ENCODE measurements around the gene KPRP.

Gene KPRP

GRCh38 chr1:152757747-152758146 lies at the start of gene KPRP:
KPRP (plus strand) TSS chr1:152758025; CDS start chr1:152759589, 1,564 bp downstream.
- peaks cover 22 to 24% of the 10 kb centered on the region in 2 donors for H3K27me3 Mint-ChIP-seq
- no peaks in the 10 kb centered on the region for H3K4me1 Mint-ChIP-seq
- no peak for ATAC-seq (replicated peaks)
- no peak for DNase-seq
- H3K27ac Mint-ChIP-seq, result no peak within 1 kb of the TSS
- no peak within 1 kb of the TSS for H3K4me3 Mint-ChIP-seq
- H3K36me3 Mint-ChIP-seq, result no peaks in the 10 kb centered on the region
- no peaks in the 10 kb centered on the region for H3K9me3 Mint-ChIP-seq

- Mint-ChIP-seq H3K4me1 (no peaks in the 10 kb centered on the region), H3K27ac (no peak overlapping the region), H3K36me3 (no peaks in the 10 kb centered on the region), H3K27me3 (peaks cover 0 to 24% of the 10 kb centered on the region in 2 donors), H3K4me3 (no peak overlapping the region), H3K9me3 (peaks cover 7 to 10% of the 10 kb centered on the region in 2 donors)
- ATAC-seq (replicated peaks) (no peak), DNase-seq (no peak)
Measured at GRCh38 chr1:152718238-152718637, 39.6 kb upstream of the KPRP start.

- peaks cover 0 to 4% of the 10 kb centered on the region in 2 donors for H3K27me3 Mint-ChIP-seq
- H3K4me3 Mint-ChIP-seq, result no peak overlapping the region
- H3K9me3 Mint-ChIP-seq, result no peaks in the 10 kb centered on the region
- no peaks in the 10 kb centered on the region for H3K4me1 Mint-ChIP-seq
- ATAC-seq (replicated peaks), result no peak
- DNase-seq, result no peak
- H3K36me3 Mint-ChIP-seq, result no peaks in the 10 kb centered on the region
- H3K27ac Mint-ChIP-seq, result no peak overlapping the region
Measured at GRCh38 chr1:152725261-152725660, 32.6 kb upstream of the KPRP start.

GRCh38 chr1:152728986-152729385 lies 28.8 kb upstream of the KPRP start:
- DNase-seq, result no peak
- peaks cover 0 to 4% of the 10 kb centered on the region in 2 donors for H3K27me3 Mint-ChIP-seq
- H3K36me3 Mint-ChIP-seq, result no peaks in the 10 kb centered on the region
- H3K9me3 Mint-ChIP-seq, result no peaks in the 10 kb centered on the region
- H3K27ac Mint-ChIP-seq, result no peak overlapping the region
- ATAC-seq (replicated peaks), result no peak
- no peak overlapping the region for H3K4me3 Mint-ChIP-seq
- H3K4me1 Mint-ChIP-seq, result no peaks in the 10 kb centered on the region

GRCh38 chr1:152735648-152736047 lies 22.2 kb upstream of the KPRP start:
- no peaks in the 10 kb centered on the region for H3K9me3 Mint-ChIP-seq
- peaks cover 22 to 32% of the 10 kb centered on the region in 2 donors for H3K27me3 Mint-ChIP-seq
- DNase-seq (no peak), ATAC-seq (replicated peaks) (no peak)
- H3K27ac Mint-ChIP-seq, result no peak overlapping the region
- H3K36me3 Mint-ChIP-seq, result no peaks in the 10 kb centered on the region
- H3K4me1 Mint-ChIP-seq, result no peaks in the 10 kb centered on the region
- no peak overlapping the region for H3K4me3 Mint-ChIP-seq

- no peak for ATAC-seq (replicated peaks)
Measured at GRCh38 chr1:152737997-152738396, 19.8 kb upstream of the KPRP start.

GRCh38 chr1:152739841-152740240 lies 18.0 kb upstream of the KPRP start:
- ATAC-seq (replicated peaks), result no peak
- no peak for DNase-seq
- H3K27me3 Mint-ChIP-seq, result peaks cover 32 to 35% of the 10 kb centered on the region in 2 donors

More at GRCh38 chr1:152737997-152738396, 19.8 kb upstream of the KPRP start:
- Mint-ChIP-seq H3K27me3 (peaks cover 26 to 32% of the 10 kb centered on the region in 2 donors), H3K36me3 (no peaks in the 10 kb centered on the region), H3K4me1 (no peaks in the 10 kb centered on the region), H3K4me3 (no peak overlapping the region), H3K27ac (no peak overlapping the region), H3K9me3 (no peaks in the 10 kb centered on the region)
- no peak for DNase-seq

GRCh38 chr1:152741656-152742055 lies 16.2 kb upstream of the KPRP start:
- Mint-ChIP-seq H3K27me3 (peaks cover 20 to 26% of the 10 kb centered on the region in 2 donors), H3K36me3 (no peaks in the 10 kb centered on the region), H3K27ac (no peak overlapping the region), H3K9me3 (no peaks in the 10 kb centered on the region), H3K4me3 (no peak overlapping the region), H3K4me1 (no peaks in the 10 kb centered on the region)
- no peak for DNase-seq
- no peak for ATAC-seq (replicated peaks)

More at GRCh38 chr1:152739841-152740240, 18.0 kb upstream of the KPRP start:
- no peak overlapping the region for H3K4me3 Mint-ChIP-seq
- no peaks in the 10 kb centered on the region for H3K4me1 Mint-ChIP-seq
- H3K36me3 Mint-ChIP-seq, result no peaks in the 10 kb centered on the region
- no peaks in the 10 kb centered on the region for H3K9me3 Mint-ChIP-seq
- no peak overlapping the region for H3K27ac Mint-ChIP-seq

GRCh38 chr1:152743371-152744145 lies 14.3 kb upstream of the KPRP start:
- no peak for DNase-seq
- H3K4me3 Mint-ChIP-seq, result no peak overlapping the region

GRCh38 chr1:152745289-152745704 lies 12.5 kb upstream of the KPRP start:
- Mint-ChIP-seq H3K4me3 (no peak overlapping the region), H3K27me3 (peaks cover 22 to 23% of the 10 kb centered on the region in 2 donors), H3K36me3 (no peaks in the 10 kb centered on the region), H3K9me3 (no peaks in the 10 kb centered on the region), H3K4me1 (no peaks in the 10 kb centered on the region), H3K27ac (no peak overlapping the region)
- ATAC-seq (replicated peaks), result no peak
- DNase-seq, result no peak

More at GRCh38 chr1:152743371-152744145, 14.3 kb upstream of the KPRP start:
- Mint-ChIP-seq H3K9me3 (no peaks in the 10 kb centered on the region), H3K4me1 (no peaks in the 10 kb centered on the region), H3K36me3 (no peaks in the 10 kb centered on the region), H3K27me3 (peaks cover 10 to 18% of the 10 kb centered on the region in 2 donors), H3K27ac (no peak overlapping the region)
- no peak for ATAC-seq (replicated peaks)

GRCh38 chr1:152745765-152746444 lies 11.9 kb upstream of the KPRP start:
- H3K36me3 Mint-ChIP-seq, result no peaks in the 10 kb centered on the region
- no peak for ATAC-seq (replicated peaks)
- no peak for DNase-seq
- H3K4me3 Mint-ChIP-seq, result no peak overlapping the region
- H3K9me3 Mint-ChIP-seq, result no peaks in the 10 kb centered on the region
- no peaks in the 10 kb centered on the region for H3K4me1 Mint-ChIP-seq
- peaks cover 25 to 29% of the 10 kb centered on the region in 2 donors for H3K27me3 Mint-ChIP-seq
- H3K27ac Mint-ChIP-seq, result no peak overlapping the region

- no peak overlapping the region for H3K27ac Mint-ChIP-seq
Measured at GRCh38 chr1:152747831-152748230, 10.0 kb upstream of the KPRP start.

GRCh38 chr1:152752225-152752624 lies 5.6 kb upstream of the KPRP start:
- H3K27me3 Mint-ChIP-seq, result peaks cover 29 to 47% of the 10 kb centered on the region in 2 donors

More at GRCh38 chr1:152747831-152748230, 10.0 kb upstream of the KPRP start:
- no peaks in the 10 kb centered on the region for H3K4me1 Mint-ChIP-seq
- H3K27me3 Mint-ChIP-seq, result peaks cover 29 to 38% of the 10 kb centered on the region in 2 donors
- ATAC-seq (replicated peaks) (no peak), DNase-seq (no peak)
- no peaks in the 10 kb centered on the region for H3K9me3 Mint-ChIP-seq
- no peak overlapping the region for H3K4me3 Mint-ChIP-seq
- H3K36me3 Mint-ChIP-seq, result no peaks in the 10 kb centered on the region

GRCh38 chr1:152753586-152753985 lies 4.2 kb upstream of the KPRP start:
- ATAC-seq (replicated peaks) (no peak), DNase-seq (no peak)
- no peaks in the 10 kb centered on the region for H3K4me1 Mint-ChIP-seq
- no peaks in the 10 kb centered on the region for H3K9me3 Mint-ChIP-seq
- no peak overlapping the region for H3K27ac Mint-ChIP-seq
- H3K36me3 Mint-ChIP-seq, result no peaks in the 10 kb centered on the region
- H3K27me3 Mint-ChIP-seq, result peaks cover 29 to 43% of the 10 kb centered on the region in 2 donors
- H3K4me3 Mint-ChIP-seq, result no peak overlapping the region

More at GRCh38 chr1:152752225-152752624, 5.6 kb upstream of the KPRP start:
- H3K9me3 Mint-ChIP-seq, result no peaks in the 10 kb centered on the region
- H3K4me1 Mint-ChIP-seq, result no peaks in the 10 kb centered on the region
- DNase-seq (no peak), ATAC-seq (replicated peaks) (no peak)
- H3K4me3 Mint-ChIP-seq, result no peak overlapping the region
- H3K36me3 Mint-ChIP-seq, result no peaks in the 10 kb centered on the region
- H3K27ac Mint-ChIP-seq, result no peak overlapping the region

- H3K27me3 Mint-ChIP-seq, result peaks cover 29 to 30% of the 10 kb centered on the region in 2 donors
- no peaks in the 10 kb centered on the region for H3K9me3 Mint-ChIP-seq
Measured at GRCh38 chr1:152756872-152757271, 953 bp upstream of the KPRP start.

More at GRCh38 chr1:152756872-152757271, 953 bp upstream of the KPRP start:
- no peaks in the 10 kb centered on the region for H3K36me3 Mint-ChIP-seq
- no peaks in the 10 kb centered on the region for H3K4me1 Mint-ChIP-seq
- ATAC-seq (replicated peaks) (no peak), DNase-seq (no peak)
- H3K27ac Mint-ChIP-seq, result no peak overlapping the region
- H3K4me3 Mint-ChIP-seq, result no peak overlapping the region
